Activated CD8-positive, alpha-beta memory T cell treated with anti-CD3 and anti-CD28 coated beads, Interleukin-2, amount 50 U/mL, for 1 hour (primary cell): ENCODE data around the gene CAMTA1.

Source experiments
- DNase-seq: peaks from one replicate; pipeline ENCODE4 v3.0.0-alpha.2; 2020; ENCODE audit errors: extremely low read depth

CAMTA1 gene

GRCh38 chr1:7719468-7720094, 934.3 kb downstream of the CAMTA1 start:
- DNase-seq = no peak

DNA sequence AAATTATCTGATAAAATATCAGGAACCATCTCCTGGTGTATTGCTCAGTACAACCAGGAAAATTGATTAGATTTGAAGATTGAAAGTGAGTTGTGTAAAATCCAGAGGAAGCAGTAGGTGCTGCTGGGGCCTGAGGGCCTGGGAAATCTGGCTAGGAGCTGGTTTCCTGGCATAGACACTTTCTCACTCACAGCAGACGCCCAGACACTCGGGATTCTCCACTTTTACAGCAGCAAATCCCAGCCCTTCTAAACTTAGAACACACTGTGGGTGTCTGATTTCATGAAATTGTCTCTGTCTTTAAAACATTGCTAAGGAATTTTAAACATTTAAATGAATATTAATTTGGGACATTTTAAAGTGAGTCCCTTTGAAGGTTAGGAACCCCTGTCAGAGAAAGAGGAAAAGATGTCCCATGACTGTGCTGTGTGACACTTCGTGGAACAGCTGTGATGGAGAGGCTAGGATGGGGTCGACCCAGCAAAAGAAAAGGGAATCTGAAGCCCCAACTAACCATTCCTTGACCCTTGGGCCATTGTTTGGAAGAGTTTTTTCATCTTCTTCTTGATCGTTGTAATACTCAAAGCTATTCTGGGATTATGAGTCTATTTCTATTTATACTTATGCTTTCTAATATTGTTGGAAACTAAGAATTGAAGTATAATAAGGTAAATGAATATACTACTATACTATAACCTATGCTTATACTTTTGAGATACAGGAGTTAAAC, 936.9 kb downstream of the CAMTA1 start:
- DNase-seq = no peak

DNA sequence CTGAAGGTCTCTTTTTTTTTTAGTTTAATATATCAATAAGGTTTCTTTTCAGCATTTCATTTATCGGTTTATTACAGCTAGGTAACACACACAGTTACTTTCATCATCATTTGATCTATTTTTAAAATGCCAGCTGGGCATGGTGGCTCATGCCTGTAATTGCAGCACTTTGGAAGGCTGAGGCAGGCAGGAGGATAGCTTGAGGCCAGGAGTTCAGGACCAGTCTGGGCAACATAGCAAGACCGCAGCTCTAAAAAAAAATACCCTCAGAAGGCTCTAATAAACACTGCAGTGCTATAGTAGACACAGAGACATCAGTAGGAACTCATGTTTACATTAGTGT, 937.4 kb downstream of the CAMTA1 start:
- no peak for DNase-seq

GRCh38 chr1:7726623-7727022, 941.4 kb downstream of the CAMTA1 start:
- DNase-seq = no peak

- DNase-seq = no peak
These were observed 942.7 kb downstream of the CAMTA1 start for GRCh38 chr1:7727809-7728471.

- no peak for DNase-seq
These were observed 944.5 kb downstream of the CAMTA1 start for GRCh38 chr1:7729761-7730160.

DNA sequence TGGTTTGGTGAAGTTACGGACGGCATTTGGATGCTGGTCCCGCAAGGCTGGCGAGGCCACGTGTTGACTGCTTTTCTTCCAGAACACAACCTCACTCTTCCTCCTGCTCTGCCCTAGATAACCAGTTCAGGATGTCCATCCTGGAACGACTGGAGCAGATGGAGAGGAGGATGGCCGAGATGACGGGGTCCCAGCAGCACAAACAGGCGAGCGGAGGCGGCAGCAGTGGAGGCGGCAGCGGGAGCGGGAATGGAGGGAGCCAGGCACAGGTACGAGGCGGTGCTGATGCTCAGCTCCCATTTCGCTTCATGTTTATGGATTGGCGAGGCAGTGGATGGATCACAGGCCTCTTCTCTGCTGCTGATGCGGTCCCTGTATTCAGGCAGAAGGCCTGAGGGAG, 947.1 kb downstream of the CAMTA1 start:
- DNase-seq = no peak

DNA sequence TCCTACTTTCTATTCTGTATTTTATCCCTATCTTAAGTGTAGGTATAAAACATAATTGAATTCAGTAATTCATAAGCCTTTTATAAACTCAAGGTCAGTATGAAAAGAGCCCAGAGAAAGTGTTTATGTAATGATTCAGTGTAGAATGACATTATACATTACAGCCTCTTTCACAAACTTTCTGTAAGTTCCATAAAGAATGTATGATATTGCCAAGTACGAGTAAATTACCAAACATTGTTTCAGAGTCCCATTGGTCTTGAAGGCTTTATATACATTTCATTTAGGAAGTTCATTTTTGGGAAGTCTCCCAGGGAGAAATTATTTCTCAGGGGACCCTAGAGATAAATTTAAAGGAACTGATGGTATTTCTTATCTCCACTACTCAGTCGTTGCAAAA, 948.0 kb downstream of the CAMTA1 start:
- no peak for DNase-seq

DNA sequence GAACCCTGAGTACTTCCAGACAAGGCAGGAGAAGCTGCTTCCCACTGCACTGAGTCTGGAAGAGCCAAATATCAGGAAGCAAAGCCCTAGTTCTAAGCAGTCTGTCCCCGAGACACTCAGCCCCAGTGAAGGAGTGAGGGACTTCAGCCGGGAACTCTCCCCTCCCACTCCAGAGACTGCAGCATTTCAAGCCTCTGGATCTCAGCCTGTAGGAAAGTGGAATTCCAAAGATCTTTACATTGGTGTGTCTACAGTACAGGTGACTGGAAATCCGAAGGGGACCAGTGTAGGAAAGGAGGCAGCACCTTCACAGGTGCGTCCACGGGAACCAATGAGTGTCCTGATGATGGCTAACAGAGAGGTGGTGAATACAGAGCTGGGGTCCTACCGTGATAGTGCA, 952.8 kb downstream of the CAMTA1 start:
- no peak for DNase-seq

DNA sequence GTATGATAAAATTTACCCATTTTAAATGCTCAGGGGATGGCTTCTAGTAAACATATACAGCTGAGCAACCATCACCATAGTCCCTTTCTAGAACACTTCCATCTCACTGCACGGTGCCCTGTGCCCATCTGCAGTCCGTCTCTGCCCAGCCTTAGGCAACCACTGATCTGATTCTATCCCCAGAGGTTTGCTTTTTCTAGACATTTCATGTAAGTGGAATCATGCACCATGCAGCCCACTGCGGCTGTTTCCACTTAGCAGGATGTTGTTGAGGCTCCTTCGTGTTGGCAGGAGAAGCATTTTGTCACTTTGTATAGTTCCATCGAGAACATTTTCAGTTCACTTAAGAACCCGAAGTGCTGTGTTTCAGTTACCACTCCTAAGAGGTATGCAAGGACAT, 958.1 kb downstream of the CAMTA1 start:
- no peak for DNase-seq

DNA sequence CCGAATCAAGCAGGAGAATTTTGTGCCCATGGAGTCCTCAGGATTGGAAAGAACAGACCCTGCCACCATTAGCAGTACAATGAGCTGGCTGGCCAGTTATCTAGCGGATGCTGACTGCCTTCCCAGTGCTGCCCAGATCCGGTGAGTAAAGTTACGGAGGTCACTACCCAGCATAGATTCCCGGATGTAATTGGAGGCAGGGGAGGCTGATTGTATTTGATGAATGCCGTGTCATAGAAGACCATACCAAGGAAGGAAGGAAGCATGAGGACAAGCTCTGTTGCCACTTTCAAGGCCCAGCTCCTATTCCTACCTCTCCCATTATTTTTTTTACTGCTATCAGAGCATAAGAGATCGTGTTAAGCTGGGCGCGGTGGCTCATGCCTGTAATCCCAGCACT, 959.6 kb downstream of the CAMTA1 start:
- DNase-seq = no peak

- DNase-seq = no peak
These were observed 960.5 kb downstream of the CAMTA1 start for GRCh38 chr1:7745783-7746182.

- DNase-seq = no peak
These were observed 962.4 kb downstream of the CAMTA1 start for GRCh38 chr1:7747605-7748004.

DNA sequence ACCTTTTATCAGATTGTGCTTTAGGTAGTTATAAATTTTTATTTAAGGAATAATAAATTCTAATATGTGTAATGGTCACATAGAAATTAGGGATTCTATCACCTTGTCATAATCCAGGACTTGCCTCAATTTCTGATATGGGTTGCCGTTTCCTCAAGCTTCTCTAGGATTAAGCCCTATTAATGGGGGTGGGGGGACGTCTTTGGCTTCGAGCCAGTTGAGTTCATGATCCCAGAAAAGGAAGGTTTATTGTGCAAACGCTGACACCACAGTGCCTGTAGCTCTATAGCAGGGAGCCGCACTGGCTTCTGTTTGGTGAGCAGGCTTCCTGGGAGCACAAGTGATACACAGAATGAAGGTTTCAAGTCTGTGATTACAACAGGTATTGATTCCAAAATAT, 963.9 kb downstream of the CAMTA1 start:
- no peak for DNase-seq

DNA sequence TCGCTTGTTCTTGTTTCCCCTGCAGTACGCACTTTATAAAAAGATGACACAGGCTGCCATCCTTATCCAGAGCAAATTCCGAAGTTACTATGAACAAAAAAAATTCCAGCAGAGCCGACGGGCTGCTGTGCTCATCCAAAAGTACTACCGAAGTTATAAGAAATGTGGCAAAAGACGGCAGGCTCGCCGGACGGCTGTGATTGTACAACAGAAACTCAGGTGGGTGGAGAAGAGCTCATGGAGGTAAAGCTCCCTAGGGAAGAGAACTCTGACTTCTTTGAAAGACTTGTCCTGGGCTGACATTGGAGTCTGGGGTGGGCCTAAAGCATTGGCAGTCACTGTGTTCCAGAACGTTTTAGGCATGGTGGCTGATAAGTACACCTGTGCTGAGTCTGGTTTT, 965.9 kb downstream of the CAMTA1 start:
- no peak for DNase-seq

GRCh38 chr1:7752512-7753417, 967.5 kb downstream of the CAMTA1 start:
- DNase-seq = no peak

GRCh38 chr1:7753641-7754040, 968.4 kb downstream of the CAMTA1 start:
- DNase-seq = no peak

GRCh38 chr1:7754234-7754633, 969.0 kb downstream of the CAMTA1 start:
- no peak for DNase-seq

GRCh38 chr1:7755448-7755847, 970.2 kb downstream of the CAMTA1 start:
- DNase-seq = no peak

- no peak for DNase-seq
These were observed 975.0 kb downstream of the CAMTA1 start for GRCh38 chr1:7760245-7760644.

DNA sequence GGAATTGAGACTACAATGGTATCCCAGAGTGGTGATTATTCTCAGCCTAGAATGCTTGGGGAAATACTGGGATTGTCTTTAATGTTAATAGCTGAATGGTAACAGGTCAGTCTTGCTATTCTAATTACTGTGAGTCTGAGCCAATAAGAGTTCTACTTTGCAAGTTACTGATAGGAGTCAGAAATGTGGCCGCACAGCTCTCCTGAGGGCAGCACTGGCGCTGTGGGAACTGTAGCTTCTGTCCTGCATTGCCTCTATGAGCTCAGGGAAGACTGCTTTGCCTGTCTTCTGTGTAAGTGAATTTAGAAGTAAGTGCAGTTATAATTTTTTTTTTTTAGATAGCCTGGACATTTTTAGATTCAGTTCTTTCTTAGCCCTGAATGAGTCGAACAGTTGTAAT, 975.8 kb downstream of the CAMTA1 start:
- DNase-seq = no peak

DNA sequence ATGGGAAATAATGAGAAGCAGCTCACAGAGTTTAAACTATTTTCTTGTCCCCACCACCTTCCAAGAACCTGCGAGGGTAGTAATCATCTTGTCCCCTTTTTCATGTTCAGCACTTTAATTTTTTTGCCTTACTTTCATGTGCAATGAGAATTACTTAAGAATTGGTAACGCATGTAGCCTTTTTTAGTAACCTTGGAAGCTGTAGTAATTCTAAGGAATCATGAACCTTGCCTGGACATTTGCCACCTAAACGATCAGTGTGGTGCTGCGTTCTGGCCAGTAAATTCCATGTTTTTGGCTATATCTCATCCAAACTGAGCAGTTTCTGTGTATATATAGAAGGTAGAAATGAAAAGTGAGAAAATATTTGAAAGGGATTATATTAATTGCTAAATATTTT, 981.9 kb downstream of the CAMTA1 start:
- no peak for DNase-seq
